HG03571 (cell line): ENCODE data around the gene MBD3.

ENCODE experiments used
- ATAC-seq: cut with Tn5 transposase; IDR thresholded peaks from one replicate; pipeline ENCODE4 v1.9.1; 2021; ENCODE audit not compliant: unreplicated experiment

The MBD3 gene

GRCh38 chr19:1619703-1620102 is 27.0 kb upstream of the MBD3 start:
- no peak for ATAC-seq

GRCh38 chr19:1619094-1619439 is 26.4 kb upstream of the MBD3 start:
- ATAC-seq, result no peak

- no peak for ATAC-seq
These were observed 25.8 kb upstream of the MBD3 start for GRCh38 chr19:1618157-1619093.

GRCh38 chr19:1616875-1617274 is 24.2 kb upstream of the MBD3 start:
- no peak for ATAC-seq

GRCh38 chr19:1616396-1616795 is 23.7 kb upstream of the MBD3 start:
- no peak for ATAC-seq

- no peak for ATAC-seq
These were observed 22.6 kb upstream of the MBD3 start for GRCh38 chr19:1615156-1615765.

GRCh38 chr19:1613808-1614570 is 21.3 kb upstream of the MBD3 start:
- ATAC-seq, result no peak

GRCh38 chr19:1613146-1613545 is 20.5 kb upstream of the MBD3 start:
- ATAC-seq, result no peak

GRCh38 chr19:1612114-1613086 is 19.7 kb upstream of the MBD3 start:
- no peak for ATAC-seq

GRCh38 chr19:1611353-1611752 is 18.7 kb upstream of the MBD3 start:
- ATAC-seq, result no peak

- ATAC-seq, result no peak
These were observed 17.9 kb upstream of the MBD3 start for GRCh38 chr19:1610579-1610978.

GRCh38 chr19:1609680-1610474 is 17.2 kb upstream of the MBD3 start:
- no peak for ATAC-seq

GRCh38 chr19:1609103-1609396 is 16.4 kb upstream of the MBD3 start:
- no peak for ATAC-seq

- ATAC-seq, result no peak
These were observed 15.9 kb upstream of the MBD3 start for GRCh38 chr19:1608359-1609102.

- ATAC-seq, result peak; percentile 4
These were observed 13.5 kb upstream of the MBD3 start for GRCh38 chr19:1606138-1606651.

GRCh38 chr19:1605236-1606137 is 12.8 kb upstream of the MBD3 start, which contains the start of gene UQCR11:
TSS of gene UQCR11 (minus strand) at chr19:1605462. CDS start at chr19:1605409, 53 bp downstream.
- peak; percentile 85 for ATAC-seq

GRCh38 chr19:1602091-1602707 is 9.5 kb upstream of the MBD3 start:
- ATAC-seq, result no peak
